MM.1S (cell line): ENCODE data around the gene ADAMTS19.

ENCODE experiments used
- DNase-seq: peaks from one replicate; pipeline ENCODE4 v3.0.0-alpha.2; 2015
- H2AFZ ChIP-seq: fragments of 300-600 bp; sonication (generic); 2 replicates; pipeline ENCODE4 v1.6.0; 2016; ENCODE audit warnings: antibody characterized with exemption, low read length
- H3F3A ChIP-seq: fragments of 300-600 bp; sonication (generic); 2 replicates; pipeline ENCODE4 v1.6.1; 2016; ENCODE audit warnings: mild to moderate bottlenecking, antibody characterized with exemption, low read length, moderate library complexity, mixed read lengths; ENCODE audit not compliant: insufficient read depth
- H3K27ac ChIP-seq: fragments of 300-600 bp; sonication (generic); 2 replicates; pipeline ENCODE4 v1.5.1; 2016; ENCODE audit warnings: mild to moderate bottlenecking, low read length
- H3K27me3 ChIP-seq: fragments of 300-600 bp; sonication (generic); replicated peaks from 2 replicates; pipeline ENCODE4 v1.6.0; 2016; ENCODE audit warnings: low read length; ENCODE audit not compliant: insufficient read depth
- H3K36me3 ChIP-seq: fragments of 300-600 bp; sonication (generic); replicated peaks from 2 replicates; pipeline ENCODE4 v1.6.1; 2016; ENCODE audit warnings: mild to moderate bottlenecking, low read length, mixed read lengths; ENCODE audit not compliant: insufficient read depth
- H3K4me1 ChIP-seq: fragments of 300-600 bp; sonication (generic); 2 replicates; pipeline ENCODE4 v1.6.1; 2016; ENCODE audit warnings: low read length, mixed read lengths
- H3K4me2 ChIP-seq: fragments of 300-600 bp; sonication (generic); 2 replicates; pipeline ENCODE4 v1.6.0; 2016; ENCODE audit warnings: low read depth, low read length
- H3K4me3 ChIP-seq: fragments of 300-600 bp; sonication (generic); 2 replicates; pipeline ENCODE4 v1.5.1; 2016; ENCODE audit warnings: low read length, mixed read lengths
- H3K79me2 ChIP-seq: fragments of 300-600 bp; sonication (generic); 2 replicates; pipeline ENCODE4 v1.6.1; 2016; ENCODE audit warnings: mixed run types, low read length, mixed read lengths
- H3K9ac ChIP-seq: fragments of 300-600 bp; sonication (generic); 2 replicates; pipeline ENCODE4 v1.6.1; 2016; ENCODE audit warnings: low read length, mixed read lengths
- H3K9me2 ChIP-seq: fragments of 300-600 bp; sonication (generic); replicated peaks from 2 replicates; pipeline ENCODE4 v1.6.1; 2016; ENCODE audit warnings: mild to moderate bottlenecking, low read length, mixed read lengths; ENCODE audit not compliant: insufficient read depth
- H3K9me3 ChIP-seq: fragments of 300-600 bp; sonication (generic); replicated peaks from 2 replicates; pipeline ENCODE4 v1.6.1; 2016; ENCODE audit warnings: mild to moderate bottlenecking, low read length, mixed read lengths; ENCODE audit not compliant: insufficient read depth
- H4K20me1 ChIP-seq: fragments of 300-600 bp; sonication (generic); 2 replicates; pipeline ENCODE4 v1.6.1; 2016; ENCODE audit warnings: mild to moderate bottlenecking, low read length, moderate library complexity, mixed read lengths; ENCODE audit not compliant: insufficient read depth
- EZH2 ChIP-seq: fragments of 300-600 bp; sonication (generic); optimal IDR thresholded peaks from 2 replicates; pipeline ENCODE3; 2017; ENCODE audit warnings: low read depth, mild to moderate bottlenecking, antibody characterized with exemption, low read length, mixed read lengths
- EZH2phosphoT487 ChIP-seq: fragments of 300-600 bp; sonication (generic); IDR thresholded peaks from 2 replicates; pipeline ENCODE4 v1.6.1; 2018; ENCODE audit warnings: antibody characterized with exemption, low read length
- TF ChIP-seq, protein P1 (sequence below): fragments of 300-600 bp; sonication (generic); IDR thresholded peaks from 2 replicates; pipeline ENCODE4 v1.5.1; 2016; ENCODE audit warnings: antibody characterized with exemption, low read length, mixed read lengths

Gene ADAMTS19

GRCh38 chr5:129496421-129496820, 36.3 kb downstream of the ADAMTS19 start:
- no peaks in the 10 kb centered on the region for H3K79me2 ChIP-seq
- no peaks in the 10 kb centered on the region for H4K20me1 ChIP-seq
- no peak overlapping the region for H3K9ac ChIP-seq
- H3F3A ChIP-seq: no peaks in the 10 kb centered on the region
- no peaks in the 10 kb centered on the region for H3K36me3 ChIP-seq
- no peaks in the 10 kb centered on the region for H3K4me1 ChIP-seq
- no peak overlapping the region for H2AFZ ChIP-seq
- H3K27ac ChIP-seq: no peak overlapping the region
- no peaks in the 10 kb centered on the region for H3K9me2 ChIP-seq
- no peak overlapping the region for H3K4me2 ChIP-seq
- no peak for TF ChIP-seq EZH2phosphoT487
- TF ChIP-seq EZH2: no peak
- TF ChIP-seq, protein P1, sequence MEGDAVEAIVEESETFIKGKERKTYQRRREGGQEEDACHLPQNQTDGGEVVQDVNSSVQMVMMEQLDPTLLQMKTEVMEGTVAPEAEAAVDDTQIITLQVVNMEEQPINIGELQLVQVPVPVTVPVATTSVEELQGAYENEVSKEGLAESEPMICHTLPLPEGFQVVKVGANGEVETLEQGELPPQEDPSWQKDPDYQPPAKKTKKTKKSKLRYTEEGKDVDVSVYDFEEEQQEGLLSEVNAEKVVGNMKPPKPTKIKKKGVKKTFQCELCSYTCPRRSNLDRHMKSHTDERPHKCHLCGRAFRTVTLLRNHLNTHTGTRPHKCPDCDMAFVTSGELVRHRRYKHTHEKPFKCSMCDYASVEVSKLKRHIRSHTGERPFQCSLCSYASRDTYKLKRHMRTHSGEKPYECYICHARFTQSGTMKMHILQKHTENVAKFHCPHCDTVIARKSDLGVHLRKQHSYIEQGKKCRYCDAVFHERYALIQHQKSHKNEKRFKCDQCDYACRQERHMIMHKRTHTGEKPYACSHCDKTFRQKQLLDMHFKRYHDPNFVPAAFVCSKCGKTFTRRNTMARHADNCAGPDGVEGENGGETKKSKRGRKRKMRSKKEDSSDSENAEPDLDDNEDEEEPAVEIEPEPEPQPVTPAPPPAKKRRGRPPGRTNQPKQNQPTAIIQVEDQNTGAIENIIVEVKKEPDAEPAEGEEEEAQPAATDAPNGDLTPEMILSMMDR: no peak
- no peak for DNase-seq
- H3K27me3 ChIP-seq: no peaks in the 10 kb centered on the region
- H3K4me3 ChIP-seq: no peak overlapping the region
- no peaks in the 10 kb centered on the region for H3K9me3 ChIP-seq

DNA sequence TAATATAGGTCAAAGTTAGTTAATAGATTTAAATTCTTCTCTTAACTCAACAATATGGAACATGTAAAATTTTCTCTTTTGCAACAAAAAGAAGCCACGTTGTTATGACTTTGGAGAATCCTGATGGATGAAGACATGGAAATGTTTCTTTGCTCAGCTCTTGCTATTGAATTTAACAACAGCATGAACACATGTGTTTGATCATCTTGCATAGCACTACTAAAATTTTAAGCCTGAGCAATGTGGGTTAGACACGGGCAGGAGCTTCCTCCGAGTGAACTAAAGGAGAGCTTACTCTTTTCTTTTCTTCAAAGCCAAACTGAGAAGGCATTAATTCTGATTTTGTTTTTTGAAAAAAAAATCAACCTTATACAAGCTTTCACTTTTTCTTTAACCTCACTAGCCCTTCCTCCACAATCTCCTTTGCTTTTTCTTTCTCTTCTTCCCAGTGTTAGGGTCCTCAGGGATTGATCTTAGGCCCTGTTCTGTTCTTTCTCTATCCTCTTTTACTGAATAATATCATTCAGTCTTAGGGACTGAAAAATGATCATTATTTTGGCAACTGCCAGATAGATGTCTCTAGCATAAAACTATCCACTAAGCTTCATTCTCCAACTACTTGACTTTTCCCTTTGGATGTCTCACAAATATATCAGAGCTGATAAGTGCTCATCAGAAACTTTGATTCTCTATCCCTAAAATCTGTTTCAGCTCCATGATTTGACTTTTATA, 36.9 kb downstream of the ADAMTS19 start:
- H3K4me2 ChIP-seq: no peak overlapping the region
- TF ChIP-seq EZH2 (no peak), EZH2phosphoT487 (no peak)
- TF ChIP-seq, protein P1: no peak
- H3F3A ChIP-seq: no peaks in the 10 kb centered on the region
- H3K27me3 ChIP-seq: no peaks in the 10 kb centered on the region
- no peak for DNase-seq
- no peaks in the 10 kb centered on the region for H4K20me1 ChIP-seq
- no peak overlapping the region for H3K4me3 ChIP-seq
- no peaks in the 10 kb centered on the region for H3K9me2 ChIP-seq
- H3K27ac ChIP-seq: no peak overlapping the region
- no peaks in the 10 kb centered on the region for H3K36me3 ChIP-seq
- H2AFZ ChIP-seq: no peak overlapping the region
- no peaks in the 10 kb centered on the region for H3K4me1 ChIP-seq
- H3K9me3 ChIP-seq: no peaks in the 10 kb centered on the region
- no peak overlapping the region for H3K9ac ChIP-seq
- no peaks in the 10 kb centered on the region for H3K79me2 ChIP-seq

GRCh38 chr5:129499208-129499852, 39.2 kb downstream of the ADAMTS19 start:
- Histone ChIP-seq H3K4me3 (no peak overlapping the region), H3K27me3 (no peaks in the 10 kb centered on the region), H3K36me3 (no peaks in the 10 kb centered on the region), H3K9me2 (no peaks in the 10 kb centered on the region), H2AFZ (no peak overlapping the region), H3K9ac (no peak overlapping the region), H3F3A (no peaks in the 10 kb centered on the region), H4K20me1 (no peaks in the 10 kb centered on the region), H3K4me1 (no peaks in the 10 kb centered on the region), H3K27ac (no peak overlapping the region), H3K79me2 (no peaks in the 10 kb centered on the region), H3K9me3 (no peaks in the 10 kb centered on the region), H3K4me2 (no peak overlapping the region)
- no peak for DNase-seq
- TF ChIP-seq, protein P1: no peak
- TF ChIP-seq EZH2phosphoT487 (no peak), EZH2 (no peak)
